Stromal cell of bone marrow (primary cell): ENCODE measurements around the gene OPN3.
"Not testable (repeated sequence)": the region's sequence is repeated elsewhere in the genome, so short reads cannot be mapped to it uniquely, and the experiment has no call there.

Source experiments
- DNase-seq: peaks from one replicate; pipeline ENCODE4 v3.0.0-alpha.2; 2012; ENCODE audit warnings: low read depth

OPN3 gene

GRCh38 chr1:241640149-241640866 is at the start of gene OPN3, which contains the start of gene CHML:
OPN3 (minus strand) TSS chr1:241640369; CDS start chr1:241640254, 115 bp downstream.
CHML (minus strand) TSS chr1:241640369; CDS start chr1:241635766, 4,603 bp downstream.
- peak; percentile 75 for DNase-seq

- DNase-seq, result no peak
These were observed 48.8 kb upstream of the OPN3 start for GRCh38 chr1:241688940-241689368.

GRCh38 chr1:241684108-241684507 is 43.9 kb upstream of the OPN3 start:
- no peak for DNase-seq

GRCh38 chr1:241682921-241683320 is 42.8 kb upstream of the OPN3 start:
- no peak for DNase-seq

GRCh38 chr1:241681861-241682448 is 41.8 kb upstream of the OPN3 start:
- DNase-seq, result not testable (repeated sequence)

- no peak for DNase-seq
These were observed 39.8 kb upstream of the OPN3 start for GRCh38 chr1:241679961-241680360.

GRCh38 chr1:241679404-241679803 is 39.2 kb upstream of the OPN3 start:
- DNase-seq, result no peak

GRCh38 chr1:241678536-241678935 is 38.4 kb upstream of the OPN3 start:
- DNase-seq, result no peak

GRCh38 chr1:241677201-241677600 is 37.0 kb upstream of the OPN3 start:
- no peak for DNase-seq

GRCh38 chr1:241675983-241676382 is 35.8 kb upstream of the OPN3 start:
- DNase-seq, result no peak

GRCh38 chr1:241674805-241675384 is 34.7 kb upstream of the OPN3 start:
- no peak for DNase-seq

- DNase-seq, result no peak
These were observed 32.1 kb upstream of the OPN3 start for GRCh38 chr1:241672301-241672700.

GRCh38 chr1:241666419-241666818 is 26.2 kb upstream of the OPN3 start:
- DNase-seq, result no peak

GRCh38 chr1:241660424-241660972 is 20.3 kb upstream of the OPN3 start:
- DNase-seq, result no peak

- DNase-seq, result not testable (repeated sequence)
These were observed 18.8 kb upstream of the OPN3 start for GRCh38 chr1:241659016-241659415.

GRCh38 chr1:241658081-241658793 is 18.1 kb upstream of the OPN3 start:
- DNase-seq, result no peak

GRCh38 chr1:241654641-241655040 is 14.5 kb upstream of the OPN3 start:
- no peak for DNase-seq

- no peak for DNase-seq
These were observed 13.8 kb upstream of the OPN3 start for GRCh38 chr1:241654019-241654418.

GRCh38 chr1:241652012-241652411 is 11.8 kb upstream of the OPN3 start, which contains the start of gene WDR64:
WDR64 (plus strand) TSS chr1:241652281; CDS start chr1:241652485, 204 bp downstream.
- no peak for DNase-seq

GRCh38 chr1:241648159-241648558 is 8.0 kb upstream of the OPN3 start:
- no peak for DNase-seq

- DNase-seq, result no peak
These were observed 7.5 kb upstream of the OPN3 start for GRCh38 chr1:241647658-241648057.

GRCh38 chr1:241646201-241646600 is 6.0 kb upstream of the OPN3 start:
- DNase-seq, result no peak
